K562 (cell line): Measurements from ENCODE around the gene CUTA. TPM values are rescaled to one million over a fixed set of nuclear protein-coding genes. Genes with fewer than 3 reads are reported as not detected.

Experiments
- BRD4 ChIP-seq: fragments of 200-600 bp; sonication (generic); IDR thresholded peaks from 2 replicates; pipeline ENCODE4 v1.6.1; 2017; ENCODE audit warnings: inconsistent platforms
- CBFA2T3 ChIP-seq: fragments of 450-650 bp; IDR thresholded peaks from 2 replicates; pipeline ENCODE4 v1.6.1; 2017
- CREM ChIP-seq: IDR thresholded peaks from 2 replicates; pipeline ENCODE4 v1.6.1; 2014; ENCODE audit warnings: antibody characterized with exemption, low read depth
- HNRNPLL ChIP-seq: fragments of 200-400 bp; formaldehyde crosslinking; IDR thresholded peaks from 2 replicates; pipeline ENCODE4 v1.6.1; 2017; ENCODE audit warnings: low read length, low read depth, mild to moderate bottlenecking; ENCODE audit not compliant: poor library complexity, severe bottlenecking
- HOXB6 ChIP-seq: fragments of 250-450 bp; sonication (Bioruptor Pico); IDR thresholded peaks from 2 replicates; pipeline ENCODE4 v1.5.1; 2022; ENCODE audit warnings: mild to moderate bottlenecking, borderline replicate concordance
- POLR2A ChIP-seq: fragments of 450-650 bp; conservative IDR thresholded peaks from 2 replicates; pipeline ENCODE4 v1.6.1; 2016
- ZBTB8A ChIP-seq: fragments of 450-650 bp; IDR thresholded peaks from 2 replicates; pipeline ENCODE4 v1.6.1; 2018; ENCODE audit warnings: mild to moderate bottlenecking, moderate library complexity; ENCODE audit not compliant: partially characterized antibody
- polyA plus RNA-seq, 8 experiments: library from polyadenylated mRNA; depleted of rRNA in 4 of 8; stranded (reverse) in 5 of 8; unstranded in 3 of 8; fragments of >200 nt; fragmentation: Nextera tagmentation in 2 of 8; fragmentation: Illumina TruSeq in 1 of 8; extraction: Ambion mirVana in 2 of 8; extraction: Trizol in 1 of 8; gene quantifications; 2 replicates each; pipeline versions ENCODE4 v1.2.1 to v1.2.3, GENCODE V29; 2011 to 2014; ENCODE audit warnings: inconsistent platforms in 1 of 8, missing spikeins in 1 of 8
- total RNA-seq, 7 experiments: library from RNA; depleted of rRNA in 6 of 7; stranded (reverse); fragments of >200 nt in 6 of 7; fragmentation: Illumina TruSeq in 2 of 7; extraction: Trizol in 2 of 7; gene quantifications; 2 replicates each; pipeline versions ENCODE4 v1.2.1 to v1.2.3, GENCODE V29; 2011 to 2021; ENCODE audit warnings: low replicate concordance in 1 of 7
- TF ChIP-seq, protein P1 (sequence below): sonication (generic); formaldehyde crosslinking; IDR thresholded peaks from 2 replicates; pipeline ENCODE4 v1.8.1; 2023; ENCODE audit warnings: mild to moderate bottlenecking, missing genetic modification reagents
- TF ChIP-seq, protein P2 (sequence below): fragments of 250-450 bp; sonication (Bioruptor Pico); IDR thresholded peaks from 2 replicates; pipeline ENCODE4 v1.8.0; 2022; ENCODE audit warnings: moderate library complexity, mild to moderate bottlenecking, inconsistent platforms
- TF ChIP-seq, protein P3 (sequence below): fragments of 450-650 bp; formaldehyde crosslinking; IDR thresholded peaks from 2 replicates; pipeline ENCODE4 v1.4.0; 2022; ENCODE audit warnings: mild to moderate bottlenecking, moderate library complexity
- TF ChIP-seq, protein P4 (sequence below): fragments of 450-650 bp; conservative IDR thresholded peaks from 2 replicates; pipeline ENCODE4 v1.6.1; 2016; ENCODE audit warnings: missing genetic modification characterization, low read depth, mild to moderate bottlenecking, missing compliant biosample characterization, moderate library complexity

CUTA gene
- total and polyA plus RNA-seq, 9 of the 15 experiments (the other 6 are each of a cell fraction or from before 2014, with no cell fraction given), result 166 to 682 (median 310) TPM

DNA sequence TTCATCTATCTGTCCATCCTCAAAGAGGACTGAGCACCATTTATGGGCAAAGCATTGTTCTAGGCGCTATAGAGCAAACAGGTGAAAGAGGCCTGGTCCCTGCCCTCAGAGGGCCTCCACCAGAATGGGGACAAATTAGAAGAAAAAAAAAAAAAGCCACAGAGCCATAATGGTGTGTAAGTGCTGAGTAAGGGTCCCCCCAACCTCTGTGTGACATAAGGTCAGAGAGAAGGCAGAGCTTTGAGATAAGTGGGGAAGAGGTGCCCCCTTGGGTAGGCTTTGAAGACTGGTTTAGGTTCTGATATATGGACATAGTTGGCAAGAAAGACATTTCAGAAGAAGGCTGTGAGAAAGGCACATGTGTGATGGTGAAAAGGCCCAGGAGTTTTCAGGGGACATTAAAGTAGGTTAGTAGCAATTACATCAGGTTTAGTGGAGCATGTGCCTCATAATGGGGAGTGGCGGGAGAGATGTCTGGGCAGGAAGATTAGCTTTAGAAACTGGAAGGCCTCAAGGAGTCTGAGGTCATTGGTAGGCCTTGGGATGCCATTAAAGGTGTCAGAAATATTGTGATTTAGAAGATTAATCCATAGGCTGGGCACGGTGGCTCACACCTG is 21.2 kb upstream of the CUTA start (continued):
- TF ChIP-seq HOXB6 (CRISPR knock-in tag), result no peak
- no peak for TF ChIP-seq HNRNPLL
- TF ChIP-seq CBFA2T3, result peak; percentile 38
- TF ChIP-seq, protein P1, sequence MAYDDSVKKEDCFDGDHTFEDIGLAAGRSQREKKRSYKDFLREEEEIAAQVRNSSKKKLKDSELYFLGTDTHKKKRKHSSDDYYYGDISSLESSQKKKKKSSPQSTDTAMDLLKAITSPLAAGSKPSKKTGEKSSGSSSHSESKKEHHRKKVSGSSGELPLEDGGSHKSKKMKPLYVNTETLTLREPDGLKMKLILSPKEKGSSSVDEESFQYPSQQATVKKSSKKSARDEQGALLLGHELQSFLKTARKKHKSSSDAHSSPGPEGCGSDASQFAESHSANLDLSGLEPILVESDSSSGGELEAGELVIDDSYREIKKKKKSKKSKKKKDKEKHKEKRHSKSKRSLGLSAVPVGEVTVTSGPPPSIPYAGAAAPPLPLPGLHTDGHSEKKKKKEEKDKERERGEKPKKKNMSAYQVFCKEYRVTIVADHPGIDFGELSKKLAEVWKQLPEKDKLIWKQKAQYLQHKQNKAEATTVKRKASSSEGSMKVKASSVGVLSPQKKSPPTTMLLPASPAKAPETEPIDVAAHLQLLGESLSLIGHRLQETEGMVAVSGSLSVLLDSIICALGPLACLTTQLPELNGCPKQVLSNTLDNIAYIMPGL (CRISPR knock-in tag), result no peak
- TF ChIP-seq, protein P2, sequence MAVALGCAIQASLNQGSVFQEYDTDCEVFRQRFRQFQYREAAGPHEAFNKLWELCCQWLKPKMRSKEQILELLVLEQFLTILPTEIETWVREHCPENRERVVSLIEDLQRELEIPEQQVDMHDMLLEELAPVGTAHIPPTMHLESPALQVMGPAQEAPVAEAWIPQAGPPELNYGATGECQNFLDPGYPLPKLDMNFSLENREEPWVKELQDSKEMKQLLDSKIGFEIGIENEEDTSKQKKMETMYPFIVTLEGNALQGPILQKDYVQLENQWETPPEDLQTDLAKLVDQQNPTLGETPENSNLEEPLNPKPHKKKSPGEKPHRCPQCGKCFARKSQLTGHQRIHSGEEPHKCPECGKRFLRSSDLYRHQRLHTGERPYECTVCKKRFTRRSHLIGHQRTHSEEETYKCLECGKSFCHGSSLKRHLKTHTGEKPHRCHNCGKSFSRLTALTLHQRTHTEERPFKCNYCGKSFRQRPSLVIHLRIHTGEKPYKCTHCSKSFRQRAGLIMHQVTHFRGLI (CRISPR knock-in tag), result no peak
- no peak for TF ChIP-seq CREM
- no peak for TF ChIP-seq ZBTB8A
- TF ChIP-seq POLR2A, result no peak
- no peak for TF ChIP-seq BRD4
- TF ChIP-seq, protein P3, sequence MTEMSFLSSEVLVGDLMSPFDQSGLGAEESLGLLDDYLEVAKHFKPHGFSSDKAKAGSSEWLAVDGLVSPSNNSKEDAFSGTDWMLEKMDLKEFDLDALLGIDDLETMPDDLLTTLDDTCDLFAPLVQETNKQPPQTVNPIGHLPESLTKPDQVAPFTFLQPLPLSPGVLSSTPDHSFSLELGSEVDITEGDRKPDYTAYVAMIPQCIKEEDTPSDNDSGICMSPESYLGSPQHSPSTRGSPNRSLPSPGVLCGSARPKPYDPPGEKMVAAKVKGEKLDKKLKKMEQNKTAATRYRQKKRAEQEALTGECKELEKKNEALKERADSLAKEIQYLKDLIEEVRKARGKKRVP (CRISPR knock-in tag), result no peak
- TF ChIP-seq, protein P4, sequence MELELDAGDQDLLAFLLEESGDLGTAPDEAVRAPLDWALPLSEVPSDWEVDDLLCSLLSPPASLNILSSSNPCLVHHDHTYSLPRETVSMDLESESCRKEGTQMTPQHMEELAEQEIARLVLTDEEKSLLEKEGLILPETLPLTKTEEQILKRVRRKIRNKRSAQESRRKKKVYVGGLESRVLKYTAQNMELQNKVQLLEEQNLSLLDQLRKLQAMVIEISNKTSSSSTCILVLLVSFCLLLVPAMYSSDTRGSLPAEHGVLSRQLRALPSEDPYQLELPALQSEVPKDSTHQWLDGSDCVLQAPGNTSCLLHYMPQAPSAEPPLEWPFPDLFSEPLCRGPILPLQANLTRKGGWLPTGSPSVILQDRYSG (tag), result no peak
